ENCODE results near the gene NEK8.

GRCh38 chr17:28738680-28739384 lies 10.2 kb downstream of the NEK8 start:
- TF ChIP-seq CTCF (IDR thresholded peaks at IDR 0.05; ENCODE audit: insufficient read depth, low read depth, low read length) (no peak), EZH2 (IDR thresholded peaks at IDR 0.05; ENCODE audit: insufficient read depth, low read length) (no peak)
